Sigmoid colon (tissue), 4 donors: ENCODE measurements around the gene ZC3HAV1.

Source experiments
- EP300 ChIP-seq, 4 donors: sonication (generic); formaldehyde crosslinking; IDR thresholded peaks; one replicate each; pipeline ENCODE4 v1.6.1; 2017; ENCODE audit warnings: antibody characterized with exemption in 4 of 4
- POLR2A ChIP-seq, 2 donors: fragments of 450-650 bp; IDR thresholded peaks; one replicate each; pipeline ENCODE4 v1.6.1; 2016; ENCODE audit warnings: antibody characterized with exemption in 2 of 2, mild to moderate bottlenecking in 2 of 2, moderate library complexity in 2 of 2
- POLR2AphosphoS5 ChIP-seq, 4 donors: sonication (generic); formaldehyde crosslinking; IDR thresholded peaks; one replicate each; pipeline ENCODE4 v1.6.1; 2017; ENCODE audit warnings: antibody characterized with exemption in 4 of 4
- TF ChIP-seq, protein P1 (sequence below), 4 experiments: fragments of 450-650 bp in 3 of 4; fragments of 200-600 bp in 1 of 4; IDR thresholded peaks; one replicate each; pipeline ENCODE4 v1.5.1; 2016 to 2019; ENCODE audit warnings: antibody characterized with exemption in 4 of 4, mild to moderate bottlenecking in 3 of 4, moderate library complexity in 2 of 4

DNA sequence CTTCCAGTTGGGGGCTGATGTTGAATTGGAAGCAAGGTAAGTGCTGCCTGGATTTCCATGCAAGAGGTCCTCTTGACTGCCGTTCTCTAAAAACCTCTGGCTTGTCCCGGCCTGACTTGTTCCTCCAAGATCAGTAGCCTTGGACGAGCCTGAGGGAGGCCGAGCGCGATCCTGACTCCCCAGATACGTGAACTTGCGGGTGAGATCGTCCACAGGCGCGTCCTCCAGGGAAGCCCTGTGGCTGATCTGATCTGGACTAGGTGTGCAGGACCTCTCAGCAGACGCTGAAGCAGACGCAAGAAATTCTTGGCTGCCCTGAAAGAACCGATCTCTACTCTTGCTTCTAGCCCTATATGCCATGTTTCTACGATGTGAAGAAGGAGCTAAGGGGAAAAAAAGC, 29.7 kb downstream of the ZC3HAV1 start:
- TF ChIP-seq, protein P1, sequence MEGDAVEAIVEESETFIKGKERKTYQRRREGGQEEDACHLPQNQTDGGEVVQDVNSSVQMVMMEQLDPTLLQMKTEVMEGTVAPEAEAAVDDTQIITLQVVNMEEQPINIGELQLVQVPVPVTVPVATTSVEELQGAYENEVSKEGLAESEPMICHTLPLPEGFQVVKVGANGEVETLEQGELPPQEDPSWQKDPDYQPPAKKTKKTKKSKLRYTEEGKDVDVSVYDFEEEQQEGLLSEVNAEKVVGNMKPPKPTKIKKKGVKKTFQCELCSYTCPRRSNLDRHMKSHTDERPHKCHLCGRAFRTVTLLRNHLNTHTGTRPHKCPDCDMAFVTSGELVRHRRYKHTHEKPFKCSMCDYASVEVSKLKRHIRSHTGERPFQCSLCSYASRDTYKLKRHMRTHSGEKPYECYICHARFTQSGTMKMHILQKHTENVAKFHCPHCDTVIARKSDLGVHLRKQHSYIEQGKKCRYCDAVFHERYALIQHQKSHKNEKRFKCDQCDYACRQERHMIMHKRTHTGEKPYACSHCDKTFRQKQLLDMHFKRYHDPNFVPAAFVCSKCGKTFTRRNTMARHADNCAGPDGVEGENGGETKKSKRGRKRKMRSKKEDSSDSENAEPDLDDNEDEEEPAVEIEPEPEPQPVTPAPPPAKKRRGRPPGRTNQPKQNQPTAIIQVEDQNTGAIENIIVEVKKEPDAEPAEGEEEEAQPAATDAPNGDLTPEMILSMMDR (IDR thresholded peaks at IDR 0.05) = no peak
- no peak for TF ChIP-seq POLR2A (IDR thresholded peaks at IDR 0.05)
- no peak for TF ChIP-seq EP300 (IDR thresholded peaks at IDR 0.05)
- TF ChIP-seq POLR2AphosphoS5 (IDR thresholded peaks at IDR 0.05) = no peak
